CD4-positive, alpha-beta T cell treated with Interferon gamma for 1 hour (primary cell): ENCODE data around the gene ISCA1.
"Not testable (repeated sequence)": the region's sequence is repeated elsewhere in the genome, so short reads cannot be mapped to it uniquely, and the experiment has no call there.

ENCODE experiments used
- DNase-seq: peaks from one replicate; pipeline ENCODE4 v3.0.0-alpha.2; 2020

ISCA1 gene

GRCh38 chr9:86282077-86282978, at the start of gene ISCA1:
ISCA1 (minus strand) TSS chr9:86282538; CDS start chr9:86282458, 80 bp downstream.
- DNase-seq: peak; percentile 97

DNA sequence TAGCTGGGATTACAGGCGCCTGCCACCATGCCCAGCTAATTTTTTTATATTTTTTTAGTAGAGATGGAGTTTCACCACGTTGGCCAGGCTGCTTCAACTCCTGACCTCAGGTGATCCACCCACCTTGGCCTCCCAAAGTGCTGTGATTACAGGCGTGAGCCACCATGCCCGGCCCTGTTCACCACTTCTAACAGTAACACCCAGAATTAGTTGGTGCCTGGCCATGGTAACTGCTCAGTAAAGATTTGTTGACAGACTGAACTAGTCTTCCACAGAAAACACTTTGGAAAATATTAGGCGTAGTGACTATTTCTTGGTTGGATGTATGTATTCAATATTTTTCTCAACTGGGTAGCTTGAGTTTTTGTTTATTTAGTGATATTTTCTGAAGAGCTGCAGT, 47.8 kb upstream of the ISCA1 start:
- no peak for DNase-seq

DNA sequence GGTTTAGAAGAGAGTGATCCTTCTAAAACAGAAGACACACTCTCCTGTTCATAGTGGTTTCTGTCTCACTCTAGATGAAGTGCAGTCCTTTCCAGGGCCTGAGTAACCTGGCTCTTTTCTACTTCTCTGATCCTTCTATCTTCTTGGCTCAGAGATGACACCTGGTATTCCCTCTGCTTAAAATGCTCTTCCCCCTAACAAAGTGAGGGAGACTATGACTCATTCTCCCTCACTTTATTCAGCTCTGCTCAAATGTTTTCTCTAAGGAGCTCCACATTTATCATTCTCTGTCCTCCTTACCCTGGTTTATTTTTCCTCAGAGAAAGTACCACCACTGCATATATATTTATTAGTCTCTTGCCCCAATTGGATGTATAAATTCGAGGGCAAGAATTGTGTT, 47.3 kb upstream of the ISCA1 start:
- no peak for DNase-seq

DNA sequence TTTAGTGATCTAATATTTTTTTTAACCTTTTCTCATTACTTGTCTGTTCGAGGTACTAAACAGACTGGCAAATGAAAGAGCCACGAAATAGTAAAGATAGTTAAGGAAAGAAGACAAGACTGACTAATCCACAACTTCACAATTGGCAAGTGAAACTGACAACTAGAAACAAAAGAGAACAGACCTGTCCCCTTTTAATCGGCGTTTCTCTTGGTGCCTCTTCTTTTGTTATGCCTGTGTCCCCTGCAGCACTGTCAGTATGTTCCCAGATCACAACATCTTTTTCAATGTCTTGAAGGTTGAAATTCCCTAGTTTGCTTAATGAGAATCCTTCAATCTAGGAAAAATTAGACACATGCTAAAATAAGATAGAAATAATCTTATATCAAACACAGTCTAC, 45.8 kb upstream of the ISCA1 start:
- DNase-seq: no peak

DNA sequence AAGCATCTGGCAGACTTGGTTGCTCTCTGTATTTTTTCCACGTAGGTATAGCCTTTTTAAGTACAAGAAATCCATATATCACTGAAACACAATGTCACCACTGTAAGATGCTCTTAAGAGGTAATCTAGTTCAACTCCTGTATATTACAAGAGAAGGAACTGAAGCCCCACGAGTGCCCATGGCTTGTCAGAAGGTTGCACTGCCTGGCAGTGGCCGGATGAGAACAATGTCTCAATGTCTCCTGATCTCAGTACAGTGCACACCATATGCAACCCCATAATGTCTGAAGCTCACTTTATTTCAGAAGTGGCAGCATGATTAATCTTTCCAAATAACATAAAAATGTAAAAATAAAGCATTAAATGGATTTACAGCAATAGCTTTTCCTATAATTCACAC, 44.2 kb upstream of the ISCA1 start:
- no peak for DNase-seq

- no peak for DNase-seq
Observed at GRCh38 chr9:86324901-86325300, 42.6 kb upstream of the ISCA1 start.

DNA sequence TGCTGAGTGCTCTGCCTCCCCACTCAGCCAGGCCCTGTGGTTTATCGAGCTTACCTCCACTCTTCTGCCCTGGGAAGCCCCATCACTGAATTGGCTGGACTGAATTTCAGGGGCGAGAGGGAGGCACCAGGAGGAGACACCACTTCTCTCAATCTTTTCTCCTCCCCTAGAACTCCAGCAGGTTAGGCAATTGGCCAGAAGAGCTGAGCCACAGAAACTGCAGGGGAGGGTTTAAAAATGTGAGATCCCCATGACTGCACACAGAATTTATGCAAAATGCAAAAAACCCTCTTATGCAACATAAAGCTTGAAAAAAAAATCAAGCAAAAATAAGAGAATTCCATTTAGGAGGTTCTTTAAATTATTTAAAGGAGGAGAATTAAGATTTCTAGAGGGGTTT, 42.0 kb upstream of the ISCA1 start:
- DNase-seq: no peak

DNA sequence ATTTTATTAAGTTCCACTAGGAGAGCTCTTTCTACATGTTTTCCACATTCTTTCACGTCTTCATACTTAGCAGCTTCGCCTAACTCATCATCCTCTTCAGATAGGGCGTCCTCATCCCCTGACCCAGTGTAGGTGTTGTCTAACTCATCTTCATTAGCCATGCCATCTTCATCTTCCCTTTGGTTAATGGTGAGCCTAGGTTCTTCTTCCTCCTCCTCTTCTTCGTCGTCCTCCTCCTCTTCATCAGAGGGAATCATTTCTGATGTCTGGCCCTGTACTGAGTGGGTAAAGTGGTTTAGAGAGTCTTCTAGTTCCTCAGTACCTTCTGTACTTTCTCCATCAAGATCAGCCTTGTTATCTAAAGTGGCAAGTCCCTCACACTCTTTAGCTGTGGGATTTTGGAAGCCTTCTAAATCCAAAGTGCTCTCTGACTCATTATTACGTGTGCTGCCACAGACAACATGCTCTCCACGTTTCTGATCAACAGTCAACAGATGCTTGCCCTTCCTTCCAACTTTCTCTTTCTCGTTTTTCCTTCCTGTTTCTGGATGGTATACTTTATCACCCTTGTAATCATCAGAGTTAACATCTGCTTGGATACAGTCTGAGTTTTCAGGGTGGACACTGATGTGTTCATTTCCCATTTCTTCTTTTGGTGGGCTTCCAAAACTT, 40.8 kb upstream of the ISCA1 start:
- DNase-seq: no peak

GRCh38 chr9:86321373-86321772, 39.0 kb upstream of the ISCA1 start:
- no peak for DNase-seq

DNA sequence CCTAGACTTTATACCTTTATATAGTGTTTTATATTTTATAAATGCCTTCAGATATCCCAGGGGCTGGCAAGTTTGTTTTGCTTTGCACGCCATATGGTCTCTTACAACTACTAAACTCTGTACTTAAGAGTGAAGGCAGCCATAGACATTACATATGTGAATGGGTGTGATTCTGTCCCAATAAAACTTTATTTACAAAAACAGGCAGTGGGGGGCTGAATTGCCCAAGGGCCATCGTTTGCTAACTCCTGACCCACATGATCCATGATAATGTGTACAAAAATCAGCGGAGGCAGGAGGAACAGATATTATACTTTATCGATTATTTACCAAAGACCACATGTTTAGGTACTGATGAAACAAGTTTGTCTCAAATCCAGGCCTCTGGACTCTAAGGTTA, 35.8 kb upstream of the ISCA1 start:
- no peak for DNase-seq

DNA sequence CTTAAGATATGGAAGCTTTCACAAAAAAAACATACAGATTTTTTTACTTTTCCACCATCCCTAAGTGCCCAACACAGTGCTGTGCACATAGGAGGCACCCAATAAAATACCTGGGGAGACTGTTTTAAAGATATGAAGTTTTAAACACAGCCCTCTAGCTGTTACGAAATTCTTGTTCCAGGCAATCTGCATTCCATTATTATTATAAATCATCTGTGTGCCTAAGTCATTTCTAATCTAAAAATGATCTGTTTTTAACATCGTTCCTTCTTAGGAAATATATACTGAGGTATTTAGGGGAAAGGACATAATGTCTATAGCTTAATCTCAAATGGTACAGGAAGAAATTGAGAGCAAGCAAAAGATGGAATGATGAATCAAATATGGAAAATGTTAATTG, 32.7 kb upstream of the ISCA1 start:
- no peak for DNase-seq

- DNase-seq: not testable (repeated sequence)
Observed at GRCh38 chr9:86312959-86313358, 30.6 kb upstream of the ISCA1 start.

- no peak for DNase-seq
Observed at GRCh38 chr9:86308687-86309086, 26.3 kb upstream of the ISCA1 start.

GRCh38 chr9:86304236-86304730, 21.9 kb upstream of the ISCA1 start:
- DNase-seq: no peak

DNA sequence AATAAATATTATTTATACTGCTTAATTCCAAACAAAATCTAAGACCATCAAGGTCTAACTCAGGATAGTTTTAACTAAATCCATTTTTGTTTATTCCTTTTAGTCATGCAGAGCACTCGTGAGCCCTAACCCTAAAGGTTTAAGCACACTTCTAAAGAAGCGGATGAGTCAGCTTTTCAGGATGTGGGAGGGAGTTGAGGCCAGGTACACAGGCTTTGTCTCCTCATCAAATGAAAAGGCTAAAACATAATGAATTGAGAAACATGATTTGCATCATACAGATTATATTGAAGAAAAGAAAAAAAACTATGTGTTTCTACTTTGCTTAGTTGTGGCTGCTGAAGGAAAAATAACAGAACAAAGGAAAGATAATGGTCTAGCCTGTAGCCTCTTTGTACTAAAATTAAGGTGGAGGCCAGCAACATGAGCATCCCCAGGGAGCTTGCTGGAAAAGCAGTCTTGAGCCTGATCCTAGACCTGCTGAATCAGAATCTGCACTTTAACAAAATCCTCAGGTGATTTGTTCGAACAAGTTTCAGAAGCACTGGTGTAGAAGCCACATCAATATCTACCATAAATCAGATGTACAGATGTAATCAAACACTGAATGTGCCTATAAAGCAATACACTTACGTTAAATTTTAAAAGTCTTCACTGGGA, 21.1 kb upstream of the ISCA1 start:
- no peak for DNase-seq

DNA sequence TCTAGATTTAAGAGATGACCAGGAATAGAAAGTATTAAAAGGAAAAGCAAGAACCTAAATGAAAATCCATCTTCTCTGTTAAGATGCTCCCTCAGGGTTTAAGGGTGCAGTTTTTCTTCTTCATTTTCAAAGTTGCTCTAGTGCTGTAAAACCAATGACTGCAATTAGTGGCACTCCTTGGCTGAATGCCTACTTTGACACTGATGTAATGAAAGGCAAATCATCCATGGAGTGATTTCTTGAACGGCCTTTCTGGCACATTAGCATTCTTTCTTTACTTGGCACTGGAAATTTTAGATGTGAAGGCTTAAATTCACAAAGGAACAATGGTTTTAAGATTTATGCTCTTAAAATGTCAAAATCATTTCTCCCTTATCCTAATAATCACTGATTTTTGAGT, 19.3 kb upstream of the ISCA1 start:
- DNase-seq: no peak

GRCh38 chr9:86300701-86301100, 18.4 kb upstream of the ISCA1 start:
- no peak for DNase-seq

DNA sequence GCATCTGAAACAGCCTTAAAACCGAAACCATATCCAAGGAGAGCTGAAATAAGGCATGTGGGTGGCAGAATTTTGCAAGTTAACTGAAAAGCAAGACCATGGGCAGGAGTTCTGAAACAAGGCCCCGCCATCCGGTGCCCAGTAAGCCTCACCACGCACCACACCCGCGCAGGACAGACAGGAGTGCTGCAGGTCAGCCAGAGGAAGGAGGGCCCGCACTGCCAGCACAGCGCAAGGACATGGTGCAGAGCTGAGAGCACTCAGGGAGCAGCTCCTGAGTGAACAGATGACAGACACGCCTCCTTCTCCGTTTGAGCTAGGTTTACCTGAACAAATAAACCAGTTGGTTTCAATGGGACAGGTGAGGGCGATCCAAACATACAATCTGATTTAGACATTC, 16.5 kb upstream of the ISCA1 start:
- DNase-seq: no peak

DNA sequence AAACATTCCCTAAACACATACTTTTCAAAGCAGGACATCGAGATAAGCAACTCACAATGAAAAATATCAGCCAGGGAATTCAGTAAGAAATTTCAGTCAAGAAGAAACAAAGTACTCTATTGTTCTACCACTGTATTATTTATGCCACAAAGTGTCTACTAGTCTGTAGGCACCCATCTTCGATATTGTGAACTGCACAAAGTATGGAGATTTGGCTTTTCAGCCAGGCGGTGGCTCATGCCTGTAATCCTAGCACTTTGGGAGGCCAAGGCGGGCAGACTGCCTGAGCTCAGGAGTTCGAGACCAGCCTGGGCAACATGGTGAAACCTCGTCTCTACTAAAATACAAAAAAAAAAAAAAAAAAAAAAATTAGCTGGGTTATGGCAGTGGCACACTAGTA, 8.0 kb upstream of the ISCA1 start:
- not testable (repeated sequence) for DNase-seq

GRCh38 chr9:86288499-86289198, 6.3 kb upstream of the ISCA1 start:
- no peak for DNase-seq

GRCh38 chr9:86287013-86287412, 4.7 kb upstream of the ISCA1 start:
- no peak for DNase-seq

DNA sequence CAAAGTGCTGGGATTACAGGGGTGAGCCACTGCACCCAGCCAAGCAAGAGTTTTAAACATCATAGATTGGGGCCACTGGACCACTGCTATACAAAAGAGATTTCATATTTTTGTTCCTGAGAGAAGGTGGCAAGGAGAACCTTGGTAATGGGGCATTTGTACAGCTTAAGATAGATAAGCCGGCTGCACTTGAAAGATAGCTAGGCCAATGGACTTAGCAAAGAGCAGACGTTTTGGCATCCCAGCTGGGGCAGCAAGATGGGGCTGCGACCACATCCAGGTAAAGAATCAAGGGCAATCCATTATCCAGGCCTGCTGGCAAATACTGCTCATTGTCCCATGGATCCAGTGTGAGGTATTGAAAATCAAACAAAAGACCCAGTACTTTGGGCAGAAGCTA, 3.9 kb upstream of the ISCA1 start:
- DNase-seq: no peak

DNA sequence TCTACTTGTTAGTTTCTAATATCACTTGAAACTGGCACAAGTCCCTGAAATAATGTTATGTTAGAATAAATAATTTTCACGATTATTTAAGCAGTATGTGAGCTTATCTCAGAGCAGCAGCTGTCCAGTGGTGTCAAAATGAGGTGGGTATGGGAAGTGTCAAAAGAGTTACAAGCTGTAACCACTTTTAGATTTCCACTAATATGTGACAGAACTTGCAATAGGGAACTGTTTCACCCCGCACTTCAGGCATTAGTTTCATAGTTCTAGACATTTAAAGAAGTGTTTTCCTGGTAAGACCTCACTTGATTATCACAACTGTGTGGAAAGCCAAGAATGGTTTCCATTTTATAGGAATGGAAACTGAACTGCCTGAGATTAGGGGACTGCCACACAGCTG, 2.9 kb upstream of the ISCA1 start:
- DNase-seq: no peak
